Stimulated activated CD8-positive, alpha-beta memory T cell treated with anti-CD3 and anti-CD28 coated beads, Interleukin-2, amount 100 ng/mL, for 1 hour (primary cell): ENCODE results near the gene IQGAP1.
"Not testable (repeated sequence)": the region's sequence is repeated elsewhere in the genome, so short reads cannot be mapped to it uniquely, and the experiment has no call there.

Experiments used
- DNase-seq, 2 donors: peaks; one replicate each; pipeline ENCODE4 v3.0.0-alpha.2; 2020; ENCODE audit warnings: low read depth in 2 of 2

IQGAP1 gene

GRCh38 chr15:90411176-90411575 lies 23.1 kb downstream of the IQGAP1 start:
- no peak for DNase-seq

- DNase-seq: no peak
These were observed 24.5 kb downstream of the IQGAP1 start for GRCh38 chr15:90412356-90413194.

GRCh38 chr15:90413411-90414379 lies 25.7 kb downstream of the IQGAP1 start:
- DNase-seq: no peak

GRCh38 chr15:90414408-90415028 lies 26.5 kb downstream of the IQGAP1 start:
- DNase-seq: no peak

GRCh38 chr15:90416052-90416451 lies 28.0 kb downstream of the IQGAP1 start:
- DNase-seq: not testable (repeated sequence)

- no peak for DNase-seq
These were observed 30.6 kb downstream of the IQGAP1 start for GRCh38 chr15:90418627-90419026.

- no peak for DNase-seq
These were observed 31.2 kb downstream of the IQGAP1 start for GRCh38 chr15:90419206-90419605.

- no peak for DNase-seq
These were observed 31.8 kb downstream of the IQGAP1 start for GRCh38 chr15:90419738-90420406.

GRCh38 chr15:90420451-90420850 lies 32.4 kb downstream of the IQGAP1 start:
- DNase-seq: no peak

- no peak for DNase-seq
These were observed 33.5 kb downstream of the IQGAP1 start for GRCh38 chr15:90421527-90421926.

GRCh38 chr15:90422043-90422442 lies 34.0 kb downstream of the IQGAP1 start:
- DNase-seq: no peak

GRCh38 chr15:90422936-90423335 lies 34.9 kb downstream of the IQGAP1 start:
- no peak for DNase-seq

- DNase-seq: no peak
These were observed 35.8 kb downstream of the IQGAP1 start for GRCh38 chr15:90423801-90424319.

GRCh38 chr15:90425726-90426346 lies 37.8 kb downstream of the IQGAP1 start:
- DNase-seq: no peak

GRCh38 chr15:90427185-90427584 lies 39.1 kb downstream of the IQGAP1 start:
- no peak for DNase-seq

GRCh38 chr15:90432253-90432652 lies 44.2 kb downstream of the IQGAP1 start:
- no peak for DNase-seq

- no peak for DNase-seq
These were observed 47.8 kb downstream of the IQGAP1 start for GRCh38 chr15:90435652-90436337.

GRCh38 chr15:90436952-90437351 lies 48.9 kb downstream of the IQGAP1 start:
- no peak for DNase-seq

- DNase-seq: no peak
These were observed 49.5 kb downstream of the IQGAP1 start for GRCh38 chr15:90437516-90437915.

- no peak for DNase-seq
These were observed 51.9 kb downstream of the IQGAP1 start for GRCh38 chr15:90439946-90440345.
